Activated CD8-positive, alpha-beta memory T cell treated with anti-CD3 and anti-CD28 coated beads, Interleukin-2, amount 50 U/mL, for 4 hours (primary cell): Measurements from ENCODE around the gene GPR146.

Experiments
- DNase-seq: peaks from one replicate; pipeline ENCODE4 v3.0.0-alpha.2; 2020

The GPR146 gene

DNA sequence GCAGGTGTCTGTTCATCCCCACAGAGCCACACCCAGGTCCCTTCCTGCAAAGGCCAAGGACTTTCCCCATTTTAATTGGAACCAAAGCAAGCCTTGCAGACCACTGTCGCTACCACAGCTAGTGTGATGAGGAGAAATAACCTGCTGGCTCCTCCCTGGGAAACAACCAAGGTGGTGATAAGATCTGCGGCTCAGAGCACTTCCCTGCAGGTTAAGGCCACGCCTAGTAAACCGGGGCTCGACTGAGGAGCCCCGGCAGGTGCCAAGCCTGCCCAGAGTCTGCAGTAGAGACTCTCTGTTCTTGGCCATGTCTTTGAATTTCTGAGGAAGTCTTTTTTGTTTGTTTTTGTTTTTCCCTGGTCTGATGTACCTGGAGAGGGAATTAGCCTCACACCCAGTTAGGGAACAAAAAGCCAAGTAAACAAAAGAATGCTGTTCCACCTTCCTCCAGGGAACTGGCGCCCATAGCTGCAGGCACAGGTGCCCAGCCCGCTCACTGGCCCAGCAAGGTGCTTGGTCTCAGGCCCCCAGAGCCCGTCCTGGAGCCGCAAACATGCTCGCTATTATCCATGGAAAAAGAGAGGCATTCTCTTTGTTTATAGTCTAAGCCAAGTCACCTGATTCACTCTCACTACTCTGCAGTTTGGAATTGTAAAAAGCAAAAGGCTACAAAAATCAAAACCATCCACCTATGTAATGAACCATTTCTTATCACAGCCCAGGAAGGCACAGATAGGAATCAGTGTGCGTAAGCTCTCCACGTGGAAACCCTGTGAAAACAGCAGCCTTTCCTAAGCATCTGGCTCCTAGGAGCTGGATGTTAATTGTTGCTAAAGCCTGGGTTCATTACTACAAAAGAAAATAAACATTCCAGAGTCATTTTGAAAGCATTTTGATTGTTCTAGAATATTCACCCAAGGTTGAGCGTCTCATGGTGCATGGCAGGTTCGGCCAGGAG lies 2.7 kb downstream of the GPR146 start:
- DNase-seq: no peak

DNA sequence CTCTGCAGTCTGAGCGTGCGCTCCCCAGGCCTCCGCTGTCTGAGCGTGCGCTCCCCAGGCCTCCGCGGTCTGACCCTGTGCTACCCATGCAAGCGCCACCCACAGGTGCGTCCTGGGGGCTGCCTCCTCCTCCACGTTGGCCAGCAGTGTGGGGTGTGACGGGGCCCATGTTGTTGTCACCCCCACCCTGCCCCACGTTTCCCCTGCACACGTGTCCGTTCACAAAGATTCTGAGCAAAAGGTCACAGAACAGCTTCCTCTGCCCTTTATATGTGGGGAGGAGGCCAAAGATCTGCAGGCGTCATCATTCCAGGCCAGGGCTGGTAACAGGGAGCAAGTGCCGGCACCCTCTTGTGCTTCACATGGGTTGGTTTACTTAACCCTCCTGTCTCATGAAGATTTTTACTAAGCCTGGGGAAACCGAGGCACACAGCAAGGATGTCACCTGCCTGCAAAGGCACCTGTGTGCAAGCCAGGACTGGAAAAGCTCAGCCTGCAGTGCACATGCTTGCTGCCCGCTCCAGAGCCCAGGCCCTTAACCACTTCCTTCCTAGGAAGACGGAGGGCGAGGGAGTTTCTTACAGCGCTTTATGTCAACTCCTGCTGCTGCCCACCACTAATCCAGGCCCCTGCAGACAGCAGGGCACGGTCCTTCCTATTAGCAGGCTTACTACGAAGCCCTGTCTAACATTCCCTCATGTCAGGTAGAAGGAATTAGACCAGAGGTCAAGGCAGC lies 4.8 kb downstream of the GPR146 start:
- DNase-seq: no peak

DNA sequence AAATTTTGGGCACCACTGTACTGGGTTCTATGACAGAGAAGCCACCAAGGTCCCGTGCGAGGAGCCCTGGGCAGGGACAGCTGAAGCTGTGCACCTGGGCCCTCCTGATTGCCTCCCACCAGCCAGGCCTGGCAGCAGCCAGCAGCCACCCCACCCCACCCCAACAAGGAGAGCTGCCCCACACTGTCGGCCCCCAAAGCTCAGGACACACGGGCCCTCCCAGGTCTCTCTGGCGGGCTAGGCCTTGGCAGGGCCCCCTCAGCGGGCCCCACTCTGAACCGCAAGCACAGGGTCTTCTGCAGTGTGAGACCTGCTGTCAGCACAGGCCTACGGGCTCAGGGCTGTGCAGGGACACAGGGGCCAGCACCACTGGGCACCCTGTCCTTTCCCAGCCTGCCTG lies 5.5 kb downstream of the GPR146 start:
- no peak for DNase-seq

DNA sequence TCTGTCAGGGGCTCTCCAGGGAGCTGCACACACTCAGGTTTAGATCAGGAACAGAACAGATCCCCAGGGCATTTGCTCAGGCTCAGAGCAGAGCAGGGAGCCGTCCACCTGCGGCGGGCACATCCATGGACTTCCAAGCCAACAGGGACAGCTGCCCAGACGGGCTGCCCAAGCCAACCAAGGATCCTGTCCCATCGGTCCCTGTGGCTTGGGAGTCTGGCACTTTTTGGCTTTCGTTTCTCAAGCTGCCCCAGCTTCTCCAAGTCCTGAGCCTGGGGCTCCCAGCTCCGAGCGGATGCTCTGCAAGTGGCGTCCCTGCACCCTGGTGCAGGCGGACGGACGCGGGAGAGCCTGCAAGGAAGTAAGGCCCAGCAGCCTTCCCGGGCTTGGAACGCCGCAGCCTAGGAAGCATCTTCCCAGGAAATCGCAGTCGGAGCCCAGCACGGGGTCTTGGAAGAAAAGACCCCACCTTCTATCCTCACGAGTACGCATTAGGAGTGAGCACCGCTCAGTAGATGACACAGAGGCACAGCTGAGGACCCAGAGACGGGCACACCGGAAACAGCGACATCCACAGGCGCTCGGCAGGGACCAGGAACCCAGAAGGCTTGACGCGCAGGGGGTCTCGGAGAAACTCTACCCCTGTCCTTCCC lies 6.0 kb downstream of the GPR146 start:
- no peak for DNase-seq

DNA sequence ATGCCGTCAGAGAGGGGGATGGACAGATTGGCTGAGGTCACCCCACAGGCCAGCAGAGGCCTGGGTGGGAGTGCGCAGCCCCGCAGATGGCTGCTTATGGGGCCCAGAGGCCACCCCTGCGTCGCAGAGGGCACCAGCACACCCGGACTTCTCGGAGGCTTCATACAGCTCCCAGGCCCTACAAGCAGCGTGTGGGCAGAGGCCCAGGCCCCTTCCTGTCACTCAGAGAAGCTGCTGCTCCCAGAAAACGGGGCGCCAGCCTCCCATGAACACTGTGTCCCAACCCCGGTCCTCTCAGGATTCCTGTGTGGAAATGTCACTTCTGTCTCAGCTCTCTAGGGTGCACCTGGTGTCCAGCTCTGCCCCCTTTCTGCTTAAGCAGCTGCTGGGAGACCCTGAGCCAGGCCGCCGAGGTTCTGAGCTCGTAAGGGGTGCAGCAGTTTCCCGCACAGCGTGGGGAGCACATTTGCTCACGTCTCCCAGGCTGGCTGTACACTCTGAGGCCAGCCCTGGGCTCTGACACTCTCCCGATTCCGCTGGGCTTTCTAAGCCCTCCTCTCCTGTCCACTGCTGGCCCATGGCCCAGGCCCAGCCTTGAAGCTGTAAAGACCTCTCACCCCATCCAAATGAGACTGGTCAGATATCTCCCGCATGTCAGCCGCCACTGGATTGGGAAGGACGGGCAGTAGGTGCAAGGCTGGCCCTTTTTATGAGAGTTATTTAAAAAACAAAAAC lies 6.8 kb downstream of the GPR146 start:
- DNase-seq: no peak

DNA sequence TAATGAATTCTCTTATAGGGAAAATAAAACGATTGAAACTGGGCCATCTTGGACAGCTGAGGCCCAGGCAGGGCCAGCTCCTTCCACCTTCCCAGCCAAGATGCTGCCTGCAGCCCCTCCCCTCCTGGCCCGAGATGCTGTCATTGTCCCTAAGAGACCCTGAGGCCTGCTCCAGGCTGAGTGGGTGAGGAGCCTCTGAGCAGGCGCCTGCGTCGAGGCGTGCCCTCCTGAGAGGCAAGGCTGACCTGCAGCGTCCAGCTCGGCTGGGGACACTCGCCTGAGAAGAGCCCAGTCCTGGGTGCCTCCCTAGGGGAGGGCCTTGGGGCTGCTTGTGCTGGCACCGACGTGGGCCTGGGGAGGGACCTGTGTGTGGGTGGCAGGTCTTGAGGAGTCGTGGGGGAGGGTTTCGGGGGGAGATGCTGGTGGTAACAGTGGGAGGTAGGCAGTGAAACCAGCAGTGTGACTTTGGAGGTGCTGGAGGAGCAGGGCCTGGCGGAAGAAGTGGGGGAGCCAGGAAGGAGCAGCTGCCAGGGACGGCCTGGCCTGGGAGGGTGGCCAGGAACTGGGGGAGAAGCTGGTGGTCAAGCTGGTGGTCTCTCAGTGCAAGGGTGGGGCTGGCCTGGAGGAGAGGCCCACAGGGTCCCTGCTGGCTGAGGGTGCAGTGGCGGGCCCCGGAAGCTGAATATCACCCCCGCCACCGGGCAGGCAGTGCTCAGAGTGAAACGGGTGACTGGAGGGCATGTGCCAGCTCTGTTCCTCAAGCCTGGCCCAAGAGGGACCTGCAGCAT lies 7.9 kb downstream of the GPR146 start:
- DNase-seq: no peak

DNA sequence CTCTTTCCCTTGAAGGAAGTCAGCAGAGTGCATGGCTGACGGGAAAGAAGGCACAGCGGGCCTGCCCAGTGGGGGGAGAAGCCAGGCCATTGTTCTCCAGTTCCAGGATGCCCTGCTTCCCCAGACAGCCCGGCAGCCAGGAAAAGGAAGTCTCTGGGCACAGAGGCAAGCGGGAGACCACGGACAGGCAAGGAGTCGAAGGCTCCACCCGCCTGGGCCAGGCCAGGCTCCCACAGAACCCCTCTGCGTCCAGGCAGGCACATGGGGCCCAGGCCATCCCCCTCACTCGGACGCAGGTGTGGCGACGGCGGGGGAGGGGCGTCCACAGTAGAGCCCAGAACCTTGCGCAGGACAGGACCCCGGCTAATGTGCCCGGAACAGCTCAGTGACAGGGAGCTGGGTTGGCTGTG lies 8.7 kb downstream of the GPR146 start:
- DNase-seq: no peak

DNA sequence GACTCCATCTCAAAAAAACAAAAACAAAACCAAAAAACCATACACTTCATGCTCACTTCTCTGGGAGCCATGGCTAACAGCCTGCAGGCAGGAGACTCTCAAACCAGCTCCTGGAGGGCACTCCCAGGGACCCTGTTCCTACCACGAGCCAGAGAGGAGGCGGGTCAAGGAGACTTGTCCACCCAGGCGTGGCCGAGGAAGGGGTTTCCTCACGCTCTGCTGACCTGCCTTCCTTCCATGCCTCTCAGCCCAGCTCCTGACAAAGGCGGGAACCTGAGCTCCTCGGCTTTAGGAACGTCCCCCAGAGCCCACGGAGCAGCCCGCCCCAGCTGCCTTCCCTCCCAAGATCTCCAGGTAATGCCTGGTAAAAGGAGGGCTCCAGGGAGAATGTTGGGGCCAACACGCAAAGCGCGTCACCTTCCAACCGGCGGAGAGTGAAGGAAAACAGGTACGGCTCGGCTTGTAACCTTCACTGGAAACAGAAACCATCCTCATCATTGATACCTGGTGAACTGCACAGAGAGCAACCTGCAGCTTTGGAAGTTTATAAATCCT lies 9.5 kb downstream of the GPR146 start:
- no peak for DNase-seq

DNA sequence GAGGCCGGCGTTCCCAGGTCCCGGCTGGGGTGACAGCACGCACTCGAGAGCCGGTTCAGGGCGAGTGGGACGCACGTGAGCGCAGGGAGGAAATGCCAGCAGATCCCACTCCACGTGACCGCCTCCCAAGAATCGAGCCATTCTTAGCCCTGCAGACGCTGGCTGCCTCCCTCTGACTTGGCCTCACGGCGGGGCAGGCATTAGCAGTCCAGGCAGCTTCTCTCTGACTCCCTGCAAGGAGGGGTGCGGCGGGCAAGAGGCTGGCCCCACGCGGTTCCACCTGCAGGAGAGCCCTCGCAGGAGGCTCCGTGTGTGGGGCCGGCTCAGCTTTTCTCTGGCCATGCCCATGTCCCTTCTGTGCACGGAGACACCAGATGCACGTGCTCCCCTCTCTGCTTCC lies 10.1 kb downstream of the GPR146 start:
- no peak for DNase-seq

DNA sequence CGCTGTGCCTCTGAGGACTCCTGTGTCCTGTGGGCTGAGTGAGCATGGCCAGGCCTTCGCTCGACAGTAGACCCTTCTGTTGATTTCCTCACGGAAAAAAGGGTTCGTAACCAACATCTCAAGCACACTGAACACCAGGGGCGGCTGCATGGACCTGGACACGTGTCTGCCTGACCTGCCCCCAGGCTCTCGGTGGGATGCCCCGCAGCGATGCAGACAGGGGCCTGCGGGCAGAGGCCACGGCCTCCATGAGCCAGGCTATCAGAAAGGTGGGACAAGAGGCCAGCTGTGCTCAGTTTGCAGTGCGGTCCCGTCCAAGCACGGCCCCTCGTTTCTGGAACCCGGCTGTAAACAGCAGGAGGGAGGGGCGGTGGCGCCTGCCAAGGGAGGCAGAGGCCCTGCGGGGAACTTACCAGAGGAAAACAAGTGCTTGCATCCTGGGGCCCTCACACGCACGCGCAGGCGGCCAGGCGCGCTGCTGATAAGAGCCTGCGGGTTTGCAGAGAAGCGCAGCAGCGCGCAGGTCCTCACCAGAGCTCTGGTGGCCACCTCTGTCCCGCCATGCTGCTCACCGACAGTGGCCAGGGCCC lies 10.6 kb downstream of the GPR146 start:
- no peak for DNase-seq

DNA sequence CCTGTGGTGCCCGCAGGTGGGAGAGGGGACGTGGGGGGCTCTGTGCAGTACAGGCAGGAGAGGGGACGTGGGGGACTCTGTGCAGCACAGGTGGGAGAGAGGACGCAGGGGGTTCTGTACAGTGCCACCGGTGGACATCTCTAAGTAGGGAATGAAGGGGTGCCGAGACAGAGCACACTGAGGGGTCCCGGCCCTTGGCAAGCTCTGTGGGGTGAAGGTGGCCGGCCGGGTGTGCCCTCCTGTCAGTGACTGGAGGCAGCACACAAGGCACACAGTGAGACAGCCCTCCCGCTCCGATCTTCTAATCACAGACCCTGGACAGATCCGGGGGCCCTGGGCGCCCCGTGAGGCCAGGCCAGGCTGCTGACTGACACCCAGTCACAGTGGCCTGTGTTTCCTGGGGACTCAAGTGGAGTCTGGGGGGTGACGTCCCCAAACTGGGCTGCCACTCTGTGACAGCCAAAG lies 11.2 kb downstream of the GPR146 start:
- DNase-seq: no peak

DNA sequence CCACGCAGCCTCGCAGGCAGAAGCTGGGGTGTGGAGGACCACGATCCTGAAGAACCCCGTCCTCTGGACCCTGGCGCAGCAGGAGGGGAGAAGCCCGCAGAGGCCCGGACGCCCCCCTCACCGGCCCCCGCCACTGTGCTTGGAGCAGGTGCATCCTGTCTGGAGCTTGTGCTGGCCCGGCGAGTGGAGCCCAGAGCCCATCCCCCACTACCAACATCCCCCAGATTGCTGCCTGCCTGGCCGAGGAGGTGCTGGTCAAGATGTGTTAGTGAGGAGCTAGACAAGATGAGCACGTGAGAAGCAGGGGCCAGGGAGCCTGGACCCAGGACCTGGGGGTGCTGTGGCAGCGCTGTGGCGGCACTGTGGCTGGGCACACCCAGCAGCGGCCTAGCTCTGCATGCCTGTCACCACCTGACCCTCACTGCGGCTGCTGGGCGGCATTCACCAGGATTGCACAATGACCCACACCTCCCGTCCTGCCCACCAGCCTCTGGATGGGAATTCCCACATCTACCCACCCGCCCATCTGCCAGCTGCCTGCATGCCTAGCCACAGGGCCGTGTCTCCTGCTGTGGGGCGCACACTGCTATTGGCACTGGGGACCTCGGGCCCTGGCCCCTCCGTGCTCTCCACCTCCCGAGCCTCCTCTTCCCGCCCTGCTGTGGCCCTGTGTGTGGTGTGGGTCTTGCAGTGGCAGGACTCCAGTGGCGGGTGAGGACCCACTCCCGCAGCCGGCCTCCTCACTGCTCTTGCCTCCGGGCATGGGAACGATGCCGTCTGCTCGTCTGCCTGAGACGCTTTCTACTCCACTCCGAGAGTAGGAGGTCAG lies 11.8 kb downstream of the GPR146 start:
- DNase-seq: no peak

DNA sequence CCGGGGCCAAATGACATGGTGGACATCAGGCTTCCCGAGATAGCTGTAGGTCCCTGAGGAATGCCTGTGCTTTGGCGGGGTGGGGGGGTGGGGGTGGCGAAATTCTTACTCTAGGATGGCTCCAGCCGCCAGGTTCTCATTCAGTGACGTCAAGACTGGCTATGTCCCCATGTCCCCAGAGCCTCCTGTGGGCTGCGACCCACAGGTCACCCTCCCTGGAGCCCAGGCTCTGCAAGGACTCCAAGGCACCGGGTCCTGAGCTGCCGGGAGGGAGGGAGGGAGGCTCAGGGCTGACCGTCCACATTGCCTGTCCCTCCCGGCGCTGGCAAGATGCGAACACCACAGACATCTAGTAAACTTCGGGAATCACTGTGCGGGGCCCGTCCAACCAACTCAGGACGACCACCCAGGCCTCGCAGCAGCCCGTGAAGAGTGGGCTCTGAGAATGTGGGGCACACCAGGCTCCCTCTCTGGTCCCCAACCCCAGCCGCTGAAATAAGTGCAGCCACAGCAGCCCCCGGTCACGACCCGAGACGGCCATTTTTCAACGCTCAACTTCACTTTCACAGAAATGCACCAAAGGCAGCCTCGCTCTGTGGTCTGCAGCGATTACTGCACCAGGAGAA lies 12.6 kb downstream of the GPR146 start:
- no peak for DNase-seq

DNA sequence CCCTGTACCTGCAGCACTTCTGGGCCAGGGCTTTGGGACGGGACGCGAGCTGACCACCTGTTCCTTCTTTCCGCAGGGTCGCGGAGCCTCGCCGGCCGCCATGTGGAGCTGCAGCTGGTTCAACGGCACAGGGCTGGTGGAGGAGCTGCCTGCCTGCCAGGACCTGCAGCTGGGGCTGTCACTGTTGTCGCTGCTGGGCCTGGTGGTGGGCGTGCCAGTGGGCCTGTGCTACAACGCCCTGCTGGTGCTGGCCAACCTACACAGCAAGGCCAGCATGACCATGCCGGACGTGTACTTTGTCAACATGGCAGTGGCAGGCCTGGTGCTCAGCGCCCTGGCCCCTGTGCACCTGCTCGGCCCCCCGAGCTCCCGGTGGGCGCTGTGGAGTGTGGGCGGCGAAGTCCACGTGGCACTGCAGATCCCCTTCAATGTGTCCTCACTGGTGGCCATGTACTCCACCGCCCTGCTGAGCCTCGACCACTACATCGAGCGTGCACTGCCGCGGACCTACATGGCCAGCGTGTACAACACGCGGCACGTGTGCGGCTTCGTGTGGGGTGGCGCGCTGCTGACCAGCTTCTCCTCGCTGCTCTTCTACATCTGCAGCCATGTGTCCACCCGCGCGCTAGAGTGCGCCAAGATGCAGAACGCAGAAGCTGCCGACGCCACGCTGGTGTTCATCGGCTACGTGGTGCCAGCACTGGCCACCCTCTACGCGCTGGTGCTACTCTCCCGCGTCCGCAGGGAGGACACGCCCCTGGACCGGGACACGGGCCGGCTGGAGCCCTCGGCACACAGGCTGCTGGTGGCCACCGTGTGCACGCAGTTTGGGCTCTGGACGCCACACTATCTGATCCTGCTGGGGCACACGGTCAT lies 13.3 kb downstream of the GPR146 start:
- DNase-seq: no peak

DNA sequence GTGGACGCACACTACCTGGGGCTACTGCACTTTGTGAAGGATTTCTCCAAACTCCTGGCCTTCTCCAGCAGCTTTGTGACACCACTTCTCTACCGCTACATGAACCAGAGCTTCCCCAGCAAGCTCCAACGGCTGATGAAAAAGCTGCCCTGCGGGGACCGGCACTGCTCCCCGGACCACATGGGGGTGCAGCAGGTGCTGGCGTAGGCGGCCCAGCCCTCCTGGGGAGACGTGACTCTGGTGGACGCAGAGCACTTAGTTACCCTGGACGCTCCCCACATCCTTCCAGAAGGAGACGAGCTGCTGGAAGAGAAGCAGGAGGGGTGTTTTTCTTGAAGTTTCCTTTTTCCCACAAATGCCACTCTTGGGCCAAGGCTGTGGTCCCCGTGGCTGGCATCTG lies 14.0 kb downstream of the GPR146 start:
- DNase-seq: no peak

DNA sequence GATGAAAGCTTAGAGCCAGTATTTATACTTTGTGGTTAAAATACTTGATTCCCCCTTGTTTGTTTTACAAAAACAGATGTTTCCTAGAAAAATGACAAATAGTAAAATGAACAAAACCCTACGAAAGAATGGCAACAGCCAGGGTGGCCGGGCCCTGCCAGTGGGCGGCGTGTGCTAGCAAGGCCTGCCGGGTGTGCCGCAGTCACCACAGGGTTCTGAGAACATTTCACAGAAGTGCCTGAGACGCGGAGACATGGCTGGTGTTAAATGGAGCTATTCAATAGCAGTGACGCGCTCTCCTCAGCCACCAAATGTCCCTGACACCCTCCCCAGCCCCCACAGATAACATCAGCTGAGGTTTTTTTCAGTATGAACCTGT lies 14.5 kb downstream of the GPR146 start:
- DNase-seq: no peak

DNA sequence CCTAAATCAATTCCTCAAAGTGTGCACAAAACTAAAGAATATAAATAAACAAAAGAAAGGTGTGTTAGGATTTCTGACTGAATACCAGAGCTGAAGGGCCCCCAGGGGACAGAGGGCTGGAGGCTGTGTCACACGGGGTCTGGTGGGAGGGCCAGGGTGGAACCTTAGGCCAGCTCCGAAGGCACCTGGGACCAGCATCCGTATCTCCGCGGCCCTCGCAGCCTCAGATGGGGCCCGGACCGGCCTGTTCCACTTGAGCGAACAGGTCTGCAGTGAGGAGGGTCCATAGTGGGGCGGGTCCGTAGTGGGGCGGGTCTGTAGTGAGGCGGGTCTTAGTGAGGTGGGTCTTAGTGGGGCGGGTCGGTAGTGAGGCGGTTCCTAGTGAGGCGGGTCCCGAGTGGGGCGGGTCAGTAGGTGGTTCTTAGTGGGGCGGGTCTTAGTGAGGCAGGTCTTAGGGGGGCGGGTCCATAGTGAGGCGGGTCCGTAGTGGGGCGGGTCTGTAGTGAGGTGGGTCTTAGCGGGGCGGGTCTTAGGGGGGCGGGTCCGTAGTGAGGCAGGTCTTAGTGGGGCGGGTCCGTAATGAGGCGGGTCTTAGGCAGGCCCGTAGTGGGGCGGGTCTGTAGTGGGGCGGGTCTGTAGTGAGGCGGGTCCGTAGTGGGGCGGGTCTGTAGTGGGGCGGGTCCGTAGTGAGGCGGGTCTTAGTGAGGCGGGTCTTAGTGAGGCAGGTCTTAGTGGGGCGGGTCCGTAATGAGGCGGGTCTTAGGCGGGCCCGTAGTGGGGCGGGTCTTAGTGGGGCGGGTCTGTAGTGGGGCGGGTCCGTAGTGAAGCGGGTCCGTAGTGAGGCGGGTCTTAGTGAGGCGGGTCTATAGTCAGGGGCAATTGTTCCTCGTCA lies 15.1 kb downstream of the GPR146 start:
- no peak for DNase-seq
